ENCODE measurements around the gene FGF14.

FGF14 gene

GRCh38 chr13:102401766-102402165, at the start of gene FGF14:
FGF14 (minus strand) TSS chr13:102402048.
- Histone ChIP-seq H3K27ac (ENCODE audit: poor library complexity, severe bottlenecking) (no peak within 1 kb of the TSS), H3K9me3 (ENCODE audit: severe bottlenecking) (no peaks in the 10 kb centered on the region), H3K36me3 (ENCODE audit: low read depth) (no peaks in the 10 kb centered on the region), H3K4me1 (ENCODE audit: insufficient read depth, poor library complexity, severe bottlenecking) (no peaks in the 10 kb centered on the region), H3K4me3 (ENCODE audit: severe bottlenecking) (peak within 1 kb of the TSS; percentile 39), H3K27me3 (ENCODE audit: insufficient read depth, poor library complexity, severe bottlenecking) (peaks cover 10% of the 10 kb centered on the region)
- DNase-seq (ENCODE audit: low spot score) (no peak), ATAC-seq (ENCODE audit: low read depth) (no peak)
- TF ChIP-seq CTCF (IDR thresholded peaks at IDR 0.05; ENCODE audit: poor library complexity, severe bottlenecking), result no peak

GRCh38 chr13:102443249-102443648, 41.4 kb upstream of the FGF14 start:
- ATAC-seq (ENCODE audit: low read depth), result no peak
- Histone ChIP-seq H3K36me3 (ENCODE audit: low read depth) (no peaks in the 10 kb centered on the region), H3K9me3 (ENCODE audit: severe bottlenecking) (no peaks in the 10 kb centered on the region), H3K4me3 (ENCODE audit: severe bottlenecking) (no peak overlapping the region), H3K27ac (ENCODE audit: poor library complexity, severe bottlenecking) (no peak overlapping the region), H3K4me1 (ENCODE audit: insufficient read depth, poor library complexity, severe bottlenecking) (peaks cover 11% of the 10 kb centered on the region), H3K27me3 (ENCODE audit: insufficient read depth, poor library complexity, severe bottlenecking) (no peaks in the 10 kb centered on the region)
- no peak for TF ChIP-seq CTCF (IDR thresholded peaks at IDR 0.05; ENCODE audit: poor library complexity, severe bottlenecking)
- DNase-seq (ENCODE audit: low spot score), result no peak

- H3K36me3 ChIP-seq (ENCODE audit: low read depth), result no peaks in the 10 kb centered on the region
- no peaks in the 10 kb centered on the region for H3K9me3 ChIP-seq (ENCODE audit: severe bottlenecking)
- no peaks in the 10 kb centered on the region for H3K27me3 ChIP-seq (ENCODE audit: insufficient read depth, poor library complexity, severe bottlenecking)
- ATAC-seq (ENCODE audit: low read depth) (no peak), DNase-seq (ENCODE audit: low spot score) (no peak)
- no peak for TF ChIP-seq CTCF (IDR thresholded peaks at IDR 0.05; ENCODE audit: poor library complexity, severe bottlenecking)
- peak overlapping the region; percentile 32 for H3K27ac ChIP-seq (ENCODE audit: poor library complexity, severe bottlenecking)
- no peak overlapping the region for H3K4me3 ChIP-seq (ENCODE audit: severe bottlenecking)
- peaks cover 11% of the 10 kb centered on the region for H3K4me1 ChIP-seq (ENCODE audit: insufficient read depth, poor library complexity, severe bottlenecking)
These were observed 39.2 kb upstream of the FGF14 start for GRCh38 chr13:102441085-102441484.

GRCh38 chr13:102440259-102440936, 38.5 kb upstream of the FGF14 start:
- Histone ChIP-seq H3K4me3 (ENCODE audit: severe bottlenecking) (no peak overlapping the region), H3K27me3 (ENCODE audit: insufficient read depth, poor library complexity, severe bottlenecking) (no peaks in the 10 kb centered on the region), H3K36me3 (ENCODE audit: low read depth) (no peaks in the 10 kb centered on the region), H3K4me1 (ENCODE audit: insufficient read depth, poor library complexity, severe bottlenecking) (peaks cover 11% of the 10 kb centered on the region), H3K9me3 (ENCODE audit: severe bottlenecking) (no peaks in the 10 kb centered on the region), H3K27ac (ENCODE audit: poor library complexity, severe bottlenecking) (peak overlapping the region; percentile 32)
- no peak for TF ChIP-seq CTCF (IDR thresholded peaks at IDR 0.05; ENCODE audit: poor library complexity, severe bottlenecking)
- ATAC-seq (ENCODE audit: low read depth) (peak; percentile 49; the same call in 2 of the 3 replicates), DNase-seq (ENCODE audit: low spot score) (peak; percentile 72)

GRCh38 chr13:102422690-102423089, 20.8 kb upstream of the FGF14 start:
- no peak for TF ChIP-seq CTCF (IDR thresholded peaks at IDR 0.05; ENCODE audit: poor library complexity, severe bottlenecking)
- no peaks in the 10 kb centered on the region for H3K36me3 ChIP-seq (ENCODE audit: low read depth)
- no peaks in the 10 kb centered on the region for H3K4me1 ChIP-seq (ENCODE audit: insufficient read depth, poor library complexity, severe bottlenecking)
- H3K4me3 ChIP-seq (ENCODE audit: severe bottlenecking), result no peak overlapping the region
- peaks cover 3% of the 10 kb centered on the region for H3K9me3 ChIP-seq (ENCODE audit: severe bottlenecking)
- no peak for DNase-seq (ENCODE audit: low spot score)
- no peak for ATAC-seq (ENCODE audit: low read depth)
- no peaks in the 10 kb centered on the region for H3K27me3 ChIP-seq (ENCODE audit: insufficient read depth, poor library complexity, severe bottlenecking)
- no peak overlapping the region for H3K27ac ChIP-seq (ENCODE audit: poor library complexity, severe bottlenecking)
